Activated CD4-positive, alpha-beta memory T cell treated with anti-CD3 and anti-CD28 coated beads for 36 hours (primary cell): ENCODE data around the gene LMO4. TPM values are rescaled to one million over a fixed set of nuclear protein-coding genes. Genes with fewer than 3 reads are reported as not detected.

ENCODE experiments used
- CTCF ChIA-PET: fragments of 350-600 bp; sonication (Branson Sonifier 250); formaldehyde crosslinking; loops from one replicate; lab custom pipeline; 2021; ENCODE audit warnings: antibody characterized with exemption, inconsistent platforms; lab: Charles Lee
- POLR2A ChIA-PET: fragments of 350-600 bp; sonication (Branson Sonifier 250); formaldehyde crosslinking; loops from one replicate; lab custom pipeline; 2021; ENCODE audit warnings: antibody characterized with exemption; lab: Charles Lee
- DNase-seq: peaks from one replicate; pipeline ENCODE4 v3.0.0-alpha.2; 2020
- H3K27ac Mint-ChIP-seq: one replicate; pipeline ENCODE4 v1.8.0; 2021; ENCODE audit warnings: mixed read lengths
- H3K27me3 Mint-ChIP-seq: one replicate; pipeline ENCODE4 v1.8.0; 2021; ENCODE audit warnings: mixed read lengths
- H3K36me3 Mint-ChIP-seq: one replicate; pipeline ENCODE4 v1.8.0; 2021; ENCODE audit warnings: mixed read lengths
- H3K4me1 Mint-ChIP-seq: one replicate; pipeline ENCODE4 v1.8.0; 2021; ENCODE audit warnings: low read depth, mixed read lengths
- H3K4me3 Mint-ChIP-seq: one replicate; pipeline ENCODE4 v1.8.0; 2021; ENCODE audit warnings: mild to moderate bottlenecking, mixed read lengths
- H3K9me3 Mint-ChIP-seq: one replicate; pipeline ENCODE4 v1.8.0; 2021; ENCODE audit warnings: mixed read lengths
- intact Hi-C: fragments of 100-400 bp; cut with micrococcal nuclease; formaldehyde crosslinking; loops from one replicate; pipeline ENCODE4 v1.15.1; 2023
- total RNA-seq, 2 experiments: library from RNA; stranded (reverse); gene quantifications; one replicate each; pipeline ENCODE4 v1.2.3, GENCODE V29; 2021

Gene LMO4
- total RNA-seq, 2 experiments from 2014 or later = 23.0 to 24.1 TPM

- Mint-ChIP-seq H3K9me3 (no peaks in the 10 kb centered on the region), H3K27ac (no peak overlapping the region), H3K4me3 (no peak overlapping the region), H3K36me3 (no peaks in the 10 kb centered on the region), H3K4me1 (no peaks in the 10 kb centered on the region), H3K27me3 (no peaks in the 10 kb centered on the region)
- CTCF ChIA-PET = no interaction called here
- no peak for DNase-seq
- intact Hi-C loops = no loop called here
- POLR2A ChIA-PET = no interaction called here
These were observed 66.3 kb downstream of the LMO4 start for GRCh38 chr1:87394982-87395381.
